H1 (cell line): ENCODE data around the gene ACTL7A. TPM values are rescaled to one million over a fixed set of nuclear protein-coding genes. Genes with fewer than 3 reads are reported as not detected.

ENCODE experiments used
- CTCF ChIA-PET: fragments of 300-600 bp; sonication (Branson Sonifier 250); formaldehyde crosslinking; loops from one replicate; lab custom pipeline; 2021; ENCODE audit not compliant: partially characterized antibody; lab: Charles Lee
- POLR2A ChIA-PET: fragments of 300-600 bp; sonication (Branson Sonifier 250); formaldehyde crosslinking; loops from one replicate; lab custom pipeline; 2021; ENCODE audit warnings: inconsistent platforms; ENCODE audit not compliant: partially characterized antibody; lab: Charles Lee
- DNase-seq, 2 experiments: peaks; one replicate each; pipeline versions ENCODE4 v3.0.0 to v3.0.0-alpha.2; 2010 to 2022; ENCODE audit warnings: low spot score in 2 of 2, low read depth in 1 of 2, mixed read lengths in 1 of 2
- FAIRE-seq: peaks from 2 replicates; lab custom pipeline; 2011; peaks lifted over from hg19 to GRCh38; lab: Jason Lieb, UNC
- H2AFZ ChIP-seq: 2 replicates; pipeline ENCODE4 v1.8.1; 2012; ENCODE audit warnings: low read length, inconsistent platforms
- H2AK5ac ChIP-seq: 2 replicates; pipeline ENCODE4 v1.6.1; 2013; ENCODE audit warnings: low read depth, low read length
- H2BK120ac ChIP-seq: replicated peaks from 2 replicates; pipeline ENCODE3; 2013; ENCODE audit warnings: low read depth, low read length, inconsistent platforms
- H2BK12ac ChIP-seq: 2 replicates; pipeline ENCODE4 v1.6.1; 2013; ENCODE audit warnings: low read depth, low read length
- H2BK15ac ChIP-seq: 2 replicates; pipeline ENCODE4 v1.6.1; 2013; ENCODE audit warnings: low read length
- H2BK20ac ChIP-seq: 2 replicates; pipeline ENCODE4 v1.6.1; 2013; ENCODE audit warnings: low read length
- H2BK5ac ChIP-seq: 2 replicates; pipeline ENCODE4 v1.6.1; 2013; ENCODE audit warnings: low read depth, low read length
- H3K14ac ChIP-seq: 2 replicates; pipeline ENCODE4 v1.6.1; 2013; ENCODE audit warnings: inconsistent platforms; ENCODE audit not compliant: insufficient read length
- H3K18ac ChIP-seq: 2 replicates; pipeline ENCODE4 v1.6.1; 2013; ENCODE audit warnings: low read length; ENCODE audit errors: extremely low read depth
- H3K23ac ChIP-seq: 2 replicates; pipeline ENCODE4 v1.6.1; 2013; ENCODE audit warnings: inconsistent platforms; ENCODE audit not compliant: insufficient read length
- H3K23me2 ChIP-seq: 2 replicates; pipeline ENCODE4 v1.6.1; 2013; ENCODE audit warnings: low read depth, low read length
- H3K27ac ChIP-seq: 2 replicates; pipeline ENCODE4 v1.6.1; 2011; ENCODE audit warnings: low read depth, low read length, inconsistent platforms
- H3K27me3 ChIP-seq, 4 experiments: replicated peaks in 1 of 4; 1 replicate in 1 of 4; 2 replicates in 3 of 4; pipeline versions ENCODE4 v1.6.1 to v1.8.1; 2011 to 2013; ENCODE audit warnings: low read length in 3 of 4, mild to moderate bottlenecking in 3 of 4, inconsistent platforms in 2 of 4, mixed read lengths in 2 of 4, moderate library complexity in 1 of 4; ENCODE audit not compliant: control insufficient read depth in 3 of 4, insufficient read depth in 3 of 4; ENCODE audit errors: extremely low read depth in 1 of 4
- H3K36me3 ChIP-seq, 4 experiments: 2 replicates each; pipeline versions ENCODE4 v1.6.1 to v1.8.1; 2011 to 2013; ENCODE audit warnings: mild to moderate bottlenecking in 4 of 4, low read length in 3 of 4, moderate library complexity in 2 of 4, control low read depth in 1 of 4, inconsistent platforms in 1 of 4; ENCODE audit not compliant: insufficient read depth in 4 of 4, control insufficient read depth in 2 of 4
- H3K4ac ChIP-seq: replicated peaks from 2 replicates; pipeline ENCODE3; 2013; ENCODE audit warnings: low read length, low read depth, mixed read lengths, inconsistent platforms; ENCODE audit not compliant: insufficient read length
- H3K4me1 ChIP-seq, 4 experiments: replicated peaks in 1 of 4; 1 replicate in 1 of 4; 2 replicates in 3 of 4; pipeline versions ENCODE4 v1.6.1 to v1.8.1; 2011 to 2013; ENCODE audit warnings: low read length in 3 of 4, inconsistent platforms in 2 of 4, mixed read lengths in 1 of 4; ENCODE audit not compliant: insufficient read depth in 4 of 4, control insufficient read depth in 3 of 4
- H3K4me2 ChIP-seq, 2 experiments: 2 replicates each; pipeline versions ENCODE4 v1.6.1 to v1.8.1; 2011 to 2013; ENCODE audit warnings: low read depth in 2 of 2, low read length in 2 of 2, control low read depth in 1 of 2, inconsistent platforms in 1 of 2, mild to moderate bottlenecking in 1 of 2; ENCODE audit not compliant: insufficient read depth in 1 of 2
- H3K4me3 ChIP-seq, 4 experiments: fragments of 200-600, 300-600 bp in 1 of 4; sonication (generic), shearing (Covaris generic), sonication (Bioruptor Twin) in 1 of 4; 2 replicates each; pipeline versions ENCODE4 v1.5.1 to v1.8.1; 2011 to 2016; ENCODE audit warnings: low read length in 4 of 4, low read depth in 3 of 4, control low read depth in 2 of 4, inconsistent platforms in 2 of 4, mild to moderate bottlenecking in 2 of 4, mixed read lengths in 1 of 4, moderate library complexity in 1 of 4; ENCODE audit not compliant: insufficient read depth in 2 of 4; ENCODE audit errors: extremely low read depth in 1 of 4
- H3K56ac ChIP-seq: replicated peaks from 2 replicates; pipeline ENCODE3; 2013; ENCODE audit warnings: low read depth, mild to moderate bottlenecking, mixed read lengths, low read length, inconsistent platforms; ENCODE audit not compliant: insufficient read length
- H3K79me1 ChIP-seq: 2 replicates; pipeline ENCODE4 v1.6.1; 2013; ENCODE audit warnings: low read depth, low read length, control low read depth
- H3K79me2 ChIP-seq, 2 experiments: 2 replicates each; pipeline versions ENCODE4 v1.6.1 to v1.8.1; 2012 to 2013; ENCODE audit warnings: low read length in 2 of 2, mild to moderate bottlenecking in 2 of 2, inconsistent platforms in 1 of 2; ENCODE audit not compliant: insufficient read depth in 2 of 2, control insufficient read depth in 1 of 2
- H3K9ac ChIP-seq, 4 experiments: replicated peaks in 1 of 4; 1 replicate in 1 of 4; 2 replicates in 3 of 4; pipeline versions ENCODE4 v1.6.1 to v1.8.1; 2011 to 2013; ENCODE audit warnings: low read depth in 3 of 4, low read length in 3 of 4, control low read depth in 2 of 4, mild to moderate bottlenecking in 2 of 4, moderate library complexity in 2 of 4, inconsistent platforms in 1 of 4; ENCODE audit errors: extremely low read depth in 1 of 4
- H3K9me3 ChIP-seq, 2 experiments: 2 replicates each; pipeline versions ENCODE4 v1.6.1 to v1.8.1; 2012 to 2013; ENCODE audit warnings: mild to moderate bottlenecking in 2 of 2, moderate library complexity in 2 of 2, control low read depth in 1 of 2, inconsistent platforms in 1 of 2, low read depth in 1 of 2, low read length in 1 of 2, mixed read lengths in 1 of 2; ENCODE audit not compliant: insufficient read depth in 2 of 2
- H4K20me1 ChIP-seq, 2 experiments: replicated peaks in 1 of 2; 2 replicates each; pipeline versions ENCODE3 to v1.8.1; 2011 to 2013; ENCODE audit warnings: inconsistent platforms in 2 of 2, low read length in 2 of 2, mild to moderate bottlenecking in 1 of 2; ENCODE audit not compliant: insufficient read depth in 2 of 2, control insufficient read depth in 1 of 2
- H4K5ac ChIP-seq: 2 replicates; pipeline ENCODE4 v1.6.1; 2013; ENCODE audit warnings: low read length, low read depth, mixed read lengths, inconsistent platforms; ENCODE audit not compliant: insufficient read length
- H4K8ac ChIP-seq: 2 replicates; pipeline ENCODE4 v1.8.0; 2013; ENCODE audit warnings: mild to moderate bottlenecking, moderate library complexity, low read length, inconsistent platforms; ENCODE audit not compliant: insufficient read depth; ENCODE audit errors: extremely low read depth
- H4K91ac ChIP-seq: replicated peaks from 2 replicates; pipeline ENCODE3; 2013; ENCODE audit warnings: low read length, mixed read lengths, inconsistent platforms; ENCODE audit not compliant: insufficient read length
- ASH2L ChIP-seq: fragments of 200-600, 300-600 bp; sonication (generic); IDR thresholded peaks from one replicate; pipeline ENCODE4 v1.7.1; 2017; ENCODE audit warnings: low read length
- CTCF ChIP-seq, 3 experiments: IDR thresholded peaks; 1 replicate in 2 of 3; 2 replicates in 1 of 3; pipeline versions ENCODE4 v1.5.1 to v1.6.1; 2011; ENCODE audit warnings: low read length in 3 of 3, mild to moderate bottlenecking in 3 of 3, inconsistent platforms in 2 of 3, low read depth in 1 of 3, moderate library complexity in 1 of 3; ENCODE audit not compliant: insufficient read depth in 1 of 3; ENCODE audit errors: control extremely low read depth in 1 of 3
- GABPA ChIP-seq: IDR thresholded peaks from 2 replicates; pipeline ENCODE4 v1.6.1; 2011; ENCODE audit warnings: mild to moderate bottlenecking, low read length, moderate library complexity, borderline replicate concordance; ENCODE audit not compliant: insufficient read depth
- SUZ12 ChIP-seq: fragments of 200-600 bp; sonication (generic); IDR thresholded peaks from 2 replicates; pipeline ENCODE4 v1.6.1; 2012; ENCODE audit warnings: mild to moderate bottlenecking, inconsistent platforms, low read length, moderate library complexity, mixed read lengths
- USF2 ChIP-seq: IDR thresholded peaks from 2 replicates; pipeline ENCODE4 v1.6.1; 2011; ENCODE audit warnings: low read length, improper control_type of control experiment
- YY1 ChIP-seq: IDR thresholded peaks from 2 replicates; pipeline ENCODE4 v1.6.1; 2011; ENCODE audit warnings: low read depth, mild to moderate bottlenecking, low read length
- WGBS, 2 experiments: shearing (Covaris generic) in 1 of 2; methylation state at CpG; one replicate each; pipeline versions ENCODE4 v1.1.6 to v1.1.7; 2013 to 2015; ENCODE audit warnings: low lambda C conversion rate in 2 of 2, mixed read lengths in 2 of 2, inconsistent platforms in 1 of 2, low coverage in 1 of 2, missing lambda C conversion rate in 1 of 2; ENCODE audit not compliant: insufficient replicate concordance in 2 of 2, insufficient coverage in 1 of 2, insufficient read length in 1 of 2; ENCODE audit errors: extremely low coverage in 1 of 2, missing lambda C conversion rate in 1 of 2; 5-methylcytosine and 5-hydroxymethylcytosine counted together
- polyA plus RNA-seq, 7 experiments: library from polyadenylated mRNA; depleted of rRNA in 3 of 7; stranded (reverse) in 5 of 7; unstranded in 2 of 7; fragments of >200 nt in 5 of 7; fragments of 200-250 nt in 2 of 7; gene quantifications; 1 replicate in 5 of 7; 2 replicates in 1 of 7; 4 replicates in 1 of 7; pipeline versions ENCODE4 v1.2.1 to v1.2.3, GENCODE V29; 2011 to 2013; ENCODE audit warnings: missing spikeins in 2 of 7, mixed read lengths in 2 of 7
- total RNA-seq: library from RNA; stranded (reverse); fragmentation: NEBNext Ultra II Directional; extraction: Animal tissue kit (Norgen Biotek cat#: 25700); gene quantifications from 2 replicates; pipeline ENCODE4 v1.2.1, GENCODE V29; 2021

The ACTL7A gene
- total and polyA plus RNA-seq, 2 of the 8 experiments (the other 6 are each of a cell fraction or from before 2014, with no cell fraction given): not detected

GRCh38 chr9:108882052-108882888 lies 20.2 kb downstream of the ACTL7A start:
- FAIRE-seq (no peak), DNase-seq (no peak)
- Histone ChIP-seq H3K4me3 (no peak overlapping the region), H3K4me2 (no peak overlapping the region), H4K5ac (no peak overlapping the region), H3K79me2 (no peaks in the 10 kb centered on the region), H4K20me1 (no peaks in the 10 kb centered on the region), H2BK5ac (no peak overlapping the region), H2AK5ac (no peak overlapping the region), H2BK120ac (no peak overlapping the region), H3K27me3 (no peaks in the 10 kb centered on the region), H3K4me1 (no peaks in the 10 kb centered on the region), H3K23me2 (no peaks in the 10 kb centered on the region), H3K18ac (no peak overlapping the region), H2BK15ac (no peak overlapping the region), H3K9me3 (no peaks in the 10 kb centered on the region), H3K23ac (no peak overlapping the region), H3K27ac (no peak overlapping the region), H3K4ac (no peak overlapping the region), H2AFZ (no peak overlapping the region), H4K91ac (no peak overlapping the region), H3K9ac (no peak overlapping the region), H3K56ac (no peak overlapping the region), H4K8ac (no peak overlapping the region), H3K36me3 (peaks cover 7 to 44% (median 27%) of the 10 kb centered on the region in 4 experiments), H3K79me1 (no peaks in the 10 kb centered on the region), H2BK12ac (no peak overlapping the region), H3K14ac (no peak overlapping the region), H2BK20ac (no peak overlapping the region)
- CTCF ChIA-PET: no interaction called here
- 87% methylated on average over 5 of the region's 6 CpGs; no CpG with 5 or more reads in 1 of the 2 experiments for WGBS, 2 experiments
- TF ChIP-seq SUZ12: no peak
- no peak for TF ChIP-seq USF2
- TF ChIP-seq GABPA: no peak
- no peak for TF ChIP-seq ASH2L
- TF ChIP-seq YY1: no peak
- no peak for TF ChIP-seq CTCF (IDR thresholded peaks at IDR 0.05; ENCODE audit: control extremely low read depth in 1 of 3, insufficient read depth in 1 of 3, low read depth in 1 of 3, low read length in 3 of 3)
- POLR2A ChIA-PET: no interaction called here
